GM13976 (cell line): ENCODE data around the gene TTYH2.

Experiments used
- DNase-seq: peaks from one replicate; pipeline ENCODE4 v3.0.0; 2012; ENCODE audit warnings: low spot score
- CTCF ChIP-seq: IDR thresholded peaks from 2 replicates; pipeline ENCODE4 v1.5.1; 2012; ENCODE audit warnings: borderline replicate concordance, mild to moderate bottlenecking; ENCODE audit not compliant: insufficient read depth; ENCODE audit errors: extremely low read depth, missing control alignments, control extremely low read depth
- in situ Hi-C: fragments of 300-500 bp; cut with MboI; formaldehyde crosslinking; loops from one replicate; pipeline ENCODE4 v1.12.0; 2022; ENCODE audit warnings: low sequenced_read_pairs, mixed read lengths, inconsistent platforms; ENCODE audit not compliant: unreplicated experiment

TTYH2 gene

GRCh38 chr17:74201250-74201649 lies 12.1 kb upstream of the TTYH2 start:
- TF ChIP-seq CTCF, result no peak
- in situ Hi-C loops, result no loop called here
- DNase-seq, result no peak

GRCh38 chr17:74201948-74202347 lies 11.4 kb upstream of the TTYH2 start:
- in situ Hi-C loops, result no loop called here
- TF ChIP-seq CTCF, result no peak
- no peak for DNase-seq

- TF ChIP-seq CTCF, result no peak
- no peak for DNase-seq
- in situ Hi-C loops, result no loop called here
Measured at GRCh38 chr17:74202938-74203337, 10.4 kb upstream of the TTYH2 start.

DNA sequence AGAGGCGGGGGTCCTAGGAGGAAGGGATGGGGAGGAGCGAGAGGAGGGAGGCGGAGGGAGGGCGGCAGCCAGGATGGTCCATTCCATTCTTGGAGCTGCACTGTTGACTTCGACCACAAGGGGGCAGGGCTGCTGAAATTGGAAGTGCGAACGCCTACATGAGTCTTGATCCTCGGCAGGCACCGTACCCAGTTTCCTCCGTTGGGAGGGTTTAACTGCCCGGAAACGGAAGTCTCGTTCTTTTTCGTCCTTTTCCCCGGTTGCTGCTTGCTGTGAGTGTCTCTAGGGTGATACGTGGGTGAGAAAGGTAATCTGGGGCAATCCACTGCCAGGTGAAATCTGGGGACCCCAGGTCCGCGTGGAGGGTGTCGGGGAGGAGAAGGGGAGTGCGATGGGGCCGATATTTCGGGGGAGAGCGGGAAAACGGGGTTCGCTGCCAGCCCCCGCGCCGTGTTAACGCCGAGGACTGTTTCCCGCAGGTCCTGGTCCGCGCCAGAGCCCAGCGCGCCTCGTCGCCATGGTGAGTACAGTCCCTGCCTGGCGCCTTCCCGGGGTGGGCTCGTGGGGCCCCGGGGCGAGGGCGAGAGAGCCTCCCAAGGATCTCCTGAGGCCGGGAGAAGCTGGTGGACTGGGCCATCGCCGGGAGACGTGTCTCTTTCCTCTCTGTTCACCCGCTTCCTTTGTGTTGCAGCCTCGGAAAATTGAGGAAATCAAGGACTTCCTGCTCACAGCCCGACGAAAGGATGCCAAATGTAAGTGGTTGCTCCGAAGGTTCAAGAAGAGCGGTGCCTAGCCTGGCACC lies 9.7 kb upstream of the TTYH2 start, which contains the start of gene RPL38:
RPL38 (plus strand) TSS at position 240 of the 802 bp plus-strand sequence; CDS start at position 518, 278 bp downstream.
- in situ Hi-C loops, result no loop called here
- TF ChIP-seq CTCF, result peak; percentile 96
- peak; percentile 96 for DNase-seq

DNA sequence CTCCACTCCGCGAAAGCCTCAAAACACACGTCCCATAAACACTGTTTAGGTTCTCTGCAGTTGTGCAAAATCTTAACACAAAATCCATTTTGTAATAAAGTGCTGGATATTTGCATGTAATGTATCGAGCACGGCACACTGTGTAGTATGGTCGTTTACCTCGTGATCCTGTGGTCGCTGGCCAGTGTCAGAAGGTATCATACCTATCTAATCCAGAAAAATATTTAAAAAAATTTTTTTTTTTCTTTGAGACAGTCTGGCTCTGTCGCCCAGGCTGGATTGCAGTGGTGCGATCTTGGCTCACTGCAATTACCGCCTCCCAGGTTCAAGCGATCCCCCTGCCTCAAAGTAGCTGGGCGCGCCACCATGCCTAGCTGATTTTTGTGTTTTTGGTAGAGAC lies 8.9 kb upstream of the TTYH2 start:
- no peak for DNase-seq
- TF ChIP-seq CTCF, result no peak
- in situ Hi-C loops, result no loop called here

GRCh38 chr17:74205274-74205673 lies 8.1 kb upstream of the TTYH2 start:
- no peak for TF ChIP-seq CTCF
- DNase-seq, result no peak
- in situ Hi-C loops, result no loop called here
